Heart right ventricle (tissue), 16 donors: Measurements from ENCODE around the gene TUBB4A. TPM values are rescaled to one million over a fixed set of nuclear protein-coding genes. Genes with fewer than 3 reads are reported as not detected.

Source experiments
- ATAC-seq, 8 donors: fragments of 200-7000 bp; cut with Tn5 transposase; one replicate each; pipeline ENCODE4 v1.9.1; 2020; ENCODE audit warnings: mild to moderate bottlenecking in 8 of 8, moderate library complexity in 8 of 8, moderate number of reproducible peaks in 1 of 8
- DNase-seq, 2 donors: peaks; one replicate each; pipeline ENCODE4 v3.0.0-alpha.2; 2020
- H3K27ac ChIP-seq, 10 donors: fragments of 200-600 bp; sonication (generic) in 2 of 10; one replicate each; pipeline versions ENCODE4 v1.5.0 to v1.8.0; 2020 to 2022; ENCODE audit warnings: mild to moderate bottlenecking in 3 of 10
- H3K27me3 ChIP-seq, 7 donors: fragments of 200-600 bp; one replicate each; pipeline ENCODE4 v1.8.0; 2021 to 2022; ENCODE audit warnings: mild to moderate bottlenecking in 2 of 7
- H3K36me3 ChIP-seq, 9 donors: fragments of 200-600 bp; sonication (generic) in 1 of 9; one replicate each; pipeline versions ENCODE4 v1.5.0 to v1.8.0; 2020 to 2022; ENCODE audit warnings: mild to moderate bottlenecking in 2 of 9
- H3K4me1 ChIP-seq, 9 donors: fragments of 200-600 bp; sonication (generic) in 1 of 9; one replicate each; pipeline versions ENCODE4 v1.5.0 to v1.8.0; 2020 to 2022; ENCODE audit warnings: mild to moderate bottlenecking in 4 of 9
- H3K4me3 ChIP-seq, 10 donors: fragments of 200-600 bp; sonication (generic) in 2 of 10; one replicate each; pipeline versions ENCODE4 v1.5.0 to v1.8.0; 2020 to 2022; ENCODE audit warnings: mild to moderate bottlenecking in 7 of 10, moderate library complexity in 2 of 10
- H3K9me3 ChIP-seq, 11 donors: fragments of 200-600 bp in 10 of 11; sonication (generic) in 2 of 11; one replicate each; pipeline versions ENCODE4 v1.5.0 to v1.8.0; 2013 to 2022; ENCODE audit warnings: mild to moderate bottlenecking in 2 of 11, control low read depth in 1 of 11, moderate library complexity in 1 of 11
- WGBS, 2 donors: extraction: QIAGEN DNeasy Blood & Tissue Kit; methylation state at CpG; one replicate each; pipeline ENCODE4 v1.1.7; 2013; ENCODE audit warnings: inconsistent platforms in 1 of 2; 5-methylcytosine and 5-hydroxymethylcytosine counted together
- intact Hi-C, 10 donors: fragments of 100-400 bp; cut with DNase I; formaldehyde crosslinking; loops; one replicate each; pipeline versions ENCODE4 v1.11.1 to v1.14.2; 2022
- polyA plus RNA-seq, 2 donors: library from polyadenylated mRNA; stranded (reverse); fragments of 200-250 nt; gene quantifications; one replicate each; pipeline ENCODE4 v1.2.3, GENCODE V29; 2013
- total RNA-seq, 10 donors: library from RNA; stranded (reverse); fragmentation: NEBNext Ultra II Directional in 3 of 10; extraction: Animal tissue kit (Norgen Biotek cat#: 25700) in 3 of 10; gene quantifications; one replicate each; pipeline versions ENCODE4 v1.2.1 to v1.2.4, GENCODE V29; 2021 to 2023
- TF ChIP-seq, protein P1 (sequence below), 9 donors: fragments of 200-600 bp; sonication (generic) in 2 of 9; IDR thresholded peaks; one replicate each; pipeline versions ENCODE4 v1.5.0 to v1.8.0; 2021 to 2022; ENCODE audit warnings: antibody characterized with exemption in 9 of 9, mild to moderate bottlenecking in 5 of 9, moderate library complexity in 1 of 9
- donor health status: Arrhythmogenic right ventricular cardiomyopathy.
- donor health status: ischemic (EF 13 %, LVEDD 7.1; RV severe dilation, severe dysfunction).
- donor health status: healthy with polysubstance abuse.
- donor health status: DM: no; HTN: yes; CAD: no.
- donor health status: DM: no; HTN: no; CAD: no.
- donor health status: ischemic (EF 25% LVEDD 6.9; RV normal size, moderate dysfunction).
- donor health status: ischemic (EF 25% LVEDD 5.7; RV mildly dilated, moderate dysfunction).
- donor health status: healthy.
- donor health status: DM: yes; HTN: yes; CAD: no.
- donor health status: Ischemic cardiomyopathy.
- donor health status: ischemic (EF 35%, LVEDD 5.7; RV mildly dilated, moderate dysfunction).
- donor health status: nonischemic (EF 11% LVEDD 7.7; RV severe dilation, severe dysfunction).
- donor health status: DM: yes; HTN: yes; CAD: no.
- donor health status: PGD.
- donor health status: ischemic (EF 29% LVEDD 5.4; RV normal size, mild dysfunction).
- donor health status: nonischemic (EF 23%, LVEDD 6.1; RV moderate dilation, normal function).

The TUBB4A gene
- total and polyA plus RNA-seq, 12 donors: 0.19 to 6.6 (median 0.81) TPM

GRCh38 chr19:6500837-6501739, 1.0 kb downstream of the TUBB4A start:
- Histone ChIP-seq H3K36me3 (no peaks in the 10 kb centered on the region), H3K27ac (no peak overlapping the region), H3K4me3 (peak overlapping the region in 8 of 10 donors; percentile 29 to 52 (median 46)), H3K27me3 (peaks cover 19 to 63% (median 52%) of the 10 kb centered on the region in 7 donors), H3K4me1 (peaks cover 0 to 15% (median 12%) of the 10 kb centered on the region in 9 donors), H3K9me3 (no peaks in the 10 kb centered on the region)
- 52 to 54% methylated on average over 24 of the region's 24 CpGs for WGBS, 2 donors
- TF ChIP-seq, protein P1, sequence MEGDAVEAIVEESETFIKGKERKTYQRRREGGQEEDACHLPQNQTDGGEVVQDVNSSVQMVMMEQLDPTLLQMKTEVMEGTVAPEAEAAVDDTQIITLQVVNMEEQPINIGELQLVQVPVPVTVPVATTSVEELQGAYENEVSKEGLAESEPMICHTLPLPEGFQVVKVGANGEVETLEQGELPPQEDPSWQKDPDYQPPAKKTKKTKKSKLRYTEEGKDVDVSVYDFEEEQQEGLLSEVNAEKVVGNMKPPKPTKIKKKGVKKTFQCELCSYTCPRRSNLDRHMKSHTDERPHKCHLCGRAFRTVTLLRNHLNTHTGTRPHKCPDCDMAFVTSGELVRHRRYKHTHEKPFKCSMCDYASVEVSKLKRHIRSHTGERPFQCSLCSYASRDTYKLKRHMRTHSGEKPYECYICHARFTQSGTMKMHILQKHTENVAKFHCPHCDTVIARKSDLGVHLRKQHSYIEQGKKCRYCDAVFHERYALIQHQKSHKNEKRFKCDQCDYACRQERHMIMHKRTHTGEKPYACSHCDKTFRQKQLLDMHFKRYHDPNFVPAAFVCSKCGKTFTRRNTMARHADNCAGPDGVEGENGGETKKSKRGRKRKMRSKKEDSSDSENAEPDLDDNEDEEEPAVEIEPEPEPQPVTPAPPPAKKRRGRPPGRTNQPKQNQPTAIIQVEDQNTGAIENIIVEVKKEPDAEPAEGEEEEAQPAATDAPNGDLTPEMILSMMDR (IDR thresholded peaks at IDR 0.05): no peak
- intact Hi-C loops: no loop called here
- ATAC-seq (no peak), DNase-seq (no peak)

- intact Hi-C loops: no loop called here
- Histone ChIP-seq H3K36me3 (no peaks in the 10 kb centered on the region), H3K9me3 (no peaks in the 10 kb centered on the region), H3K27ac (no peak overlapping the region), H3K4me1 (peaks cover 0 to 15% (median 12%) of the 10 kb centered on the region in 9 donors), H3K4me3 (no peak overlapping the region), H3K27me3 (peaks cover 19 to 61% (median 50%) of the 10 kb centered on the region in 7 donors)
- 66 to 70% methylated on average over 17 of the region's 17 CpGs for WGBS, 2 donors
- TF ChIP-seq, protein P1 (IDR thresholded peaks at IDR 0.05): no peak
- DNase-seq (no peak), ATAC-seq (no peak)
Observed at GRCh38 chr19:6499052-6499790, 2.9 kb downstream of the TUBB4A start.

- H3K27me3 ChIP-seq: peaks cover 19 to 53% (median 44%) of the 10 kb centered on the region in 7 donors
Observed at GRCh38 chr19:6498294-6499036, 3.6 kb downstream of the TUBB4A start.

More at GRCh38 chr19:6498294-6499036, 3.6 kb downstream of the TUBB4A start:
- no peaks in the 10 kb centered on the region for H3K9me3 ChIP-seq
- TF ChIP-seq, protein P1 (IDR thresholded peaks at IDR 0.05): no peak
- ATAC-seq (no peak), DNase-seq (no peak)
- WGBS, 2 donors: 72 to 76% methylated on average over 7 of the region's 7 CpGs
- H3K27ac ChIP-seq: no peak overlapping the region
- H3K36me3 ChIP-seq: no peaks in the 10 kb centered on the region
- no peak overlapping the region for H3K4me3 ChIP-seq
- intact Hi-C loops: no loop called here
- H3K4me1 ChIP-seq: peaks cover 0 to 15% (median 12%) of the 10 kb centered on the region in 9 donors
